ENCODE measurements around the gene FCGR2B.
"Not testable (repeated sequence)": the region's sequence is repeated elsewhere in the genome, so short reads cannot be mapped to it uniquely, and the experiment has no call there.

Gene FCGR2B

GRCh38 chr1:161706113-161706481 lies 43.2 kb downstream of the FCGR2B start:
- no peak for DNase-seq (ENCODE audit: low spot score)

GRCh38 chr1:161706482-161707347 lies 43.8 kb downstream of the FCGR2B start, which contains the start of gene FCRLA:
FCRLA (plus strand) TSS chr1:161707229; CDS start chr1:161707265, 36 bp downstream.
- DNase-seq (ENCODE audit: low spot score), result no peak

- DNase-seq (ENCODE audit: low spot score), result no peak
Observed at GRCh38 chr1:161707503-161707902, 44.6 kb downstream of the FCGR2B start.

GRCh38 chr1:161709373-161709772 lies 46.4 kb downstream of the FCGR2B start:
- DNase-seq (ENCODE audit: low spot score), result no peak

GRCh38 chr1:161710560-161710959 lies 47.6 kb downstream of the FCGR2B start:
- no peak for DNase-seq (ENCODE audit: low spot score)

GRCh38 chr1:161718559-161719324 lies 55.8 kb downstream of the FCGR2B start:
- no peak for DNase-seq (ENCODE audit: low spot score)

GRCh38 chr1:161719325-161719611 lies 56.3 kb downstream of the FCGR2B start:
- DNase-seq (ENCODE audit: low spot score), result no peak

- DNase-seq (ENCODE audit: low spot score), result no peak
Observed at GRCh38 chr1:161720422-161720821, 57.5 kb downstream of the FCGR2B start.

- no peak for DNase-seq (ENCODE audit: low spot score)
Observed at GRCh38 chr1:161720956-161721737, 58.2 kb downstream of the FCGR2B start, which contains the start of gene FCRLB. FCRLB (plus strand) TSS chr1:161721544; CDS start chr1:161722673, 1,129 bp downstream.

GRCh38 chr1:161721738-161722343 lies 58.9 kb downstream of the FCGR2B start:
- DNase-seq (ENCODE audit: low spot score), result no peak

- no peak for DNase-seq (ENCODE audit: low spot score)
Observed at GRCh38 chr1:161722406-161722805, 59.5 kb downstream of the FCGR2B start.

GRCh38 chr1:161723459-161724141 lies 60.7 kb downstream of the FCGR2B start:
- DNase-seq (ENCODE audit: low spot score), result no peak

GRCh38 chr1:161725258-161725907 lies 62.4 kb downstream of the FCGR2B start:
- not testable (repeated sequence) for DNase-seq (ENCODE audit: low spot score)

GRCh38 chr1:161725908-161726472 lies 63.0 kb downstream of the FCGR2B start:
- DNase-seq (ENCODE audit: low spot score), result peak; percentile 22

GRCh38 chr1:161726473-161727255 lies 63.7 kb downstream of the FCGR2B start:
- DNase-seq (ENCODE audit: low spot score), result peak; percentile 80

- peak; percentile 62 for DNase-seq (ENCODE audit: low spot score)
Observed at GRCh38 chr1:161727256-161727924, 64.4 kb downstream of the FCGR2B start.
